GM18858 (cell line): ENCODE results near the gene ZNF292.
"Not testable (repeated sequence)": the region's sequence is repeated elsewhere in the genome, so short reads cannot be mapped to it uniquely, and the experiment has no call there.

Source experiments
- ATAC-seq: cut with Tn5 transposase; IDR thresholded peaks from one replicate; pipeline ENCODE4 v1.9.1; 2021; ENCODE audit not compliant: unreplicated experiment

ZNF292 gene

GRCh38 chr6:87154993-87155841 lies at the start of gene ZNF292:
Gene ZNF292 (plus strand): TSS chr6:87155565. CDS start chr6:87155592, 27 bp downstream.
- ATAC-seq: peak; percentile 69

- ATAC-seq: no peak
Observed at GRCh38 chr6:87105823-87106222, 49.5 kb upstream of the ZNF292 start.

GRCh38 chr6:87110636-87111035 lies 44.7 kb upstream of the ZNF292 start:
- ATAC-seq: peak; percentile 46

GRCh38 chr6:87115402-87116135 lies 39.8 kb upstream of the ZNF292 start:
- peak; percentile 93 for ATAC-seq

- ATAC-seq: no peak
Observed at GRCh38 chr6:87116922-87117321, 38.4 kb upstream of the ZNF292 start.

- no peak for ATAC-seq
Observed at GRCh38 chr6:87118054-87118453, 37.3 kb upstream of the ZNF292 start.

- no peak for ATAC-seq
Observed at GRCh38 chr6:87122477-87122876, 32.9 kb upstream of the ZNF292 start.

GRCh38 chr6:87124074-87124473 lies 31.3 kb upstream of the ZNF292 start:
- no peak for ATAC-seq

- no peak for ATAC-seq
Observed at GRCh38 chr6:87126501-87126900, 28.9 kb upstream of the ZNF292 start.

GRCh38 chr6:87127737-87128136 lies 27.6 kb upstream of the ZNF292 start:
- no peak for ATAC-seq

- ATAC-seq: no peak
Observed at GRCh38 chr6:87136963-87137362, 18.4 kb upstream of the ZNF292 start.

- ATAC-seq: peak; percentile 80
Observed at GRCh38 chr6:87139236-87139635, 16.1 kb upstream of the ZNF292 start.

GRCh38 chr6:87139927-87140326 lies 15.4 kb upstream of the ZNF292 start:
- ATAC-seq: not testable (repeated sequence)

GRCh38 chr6:87146363-87146762 lies 9.0 kb upstream of the ZNF292 start:
- peak; percentile 65 for ATAC-seq

GRCh38 chr6:87150406-87150805 lies 5.0 kb upstream of the ZNF292 start:
- no peak for ATAC-seq

- ATAC-seq: no peak
Observed at GRCh38 chr6:87151471-87151780, 3.9 kb upstream of the ZNF292 start.

GRCh38 chr6:87151781-87152525 lies 3.4 kb upstream of the ZNF292 start:
- peak; percentile 24 for ATAC-seq

- no peak for ATAC-seq
Observed at GRCh38 chr6:87152526-87152955, 2.8 kb upstream of the ZNF292 start.

GRCh38 chr6:87154641-87154992 lies 748 bp upstream of the ZNF292 start:
- no peak for ATAC-seq

- no peak for ATAC-seq
Observed at GRCh38 chr6:87155842-87156815, 764 bp downstream of the ZNF292 start.
